ENCODE data around the gene PSME1.

The PSME1 gene

DNA sequence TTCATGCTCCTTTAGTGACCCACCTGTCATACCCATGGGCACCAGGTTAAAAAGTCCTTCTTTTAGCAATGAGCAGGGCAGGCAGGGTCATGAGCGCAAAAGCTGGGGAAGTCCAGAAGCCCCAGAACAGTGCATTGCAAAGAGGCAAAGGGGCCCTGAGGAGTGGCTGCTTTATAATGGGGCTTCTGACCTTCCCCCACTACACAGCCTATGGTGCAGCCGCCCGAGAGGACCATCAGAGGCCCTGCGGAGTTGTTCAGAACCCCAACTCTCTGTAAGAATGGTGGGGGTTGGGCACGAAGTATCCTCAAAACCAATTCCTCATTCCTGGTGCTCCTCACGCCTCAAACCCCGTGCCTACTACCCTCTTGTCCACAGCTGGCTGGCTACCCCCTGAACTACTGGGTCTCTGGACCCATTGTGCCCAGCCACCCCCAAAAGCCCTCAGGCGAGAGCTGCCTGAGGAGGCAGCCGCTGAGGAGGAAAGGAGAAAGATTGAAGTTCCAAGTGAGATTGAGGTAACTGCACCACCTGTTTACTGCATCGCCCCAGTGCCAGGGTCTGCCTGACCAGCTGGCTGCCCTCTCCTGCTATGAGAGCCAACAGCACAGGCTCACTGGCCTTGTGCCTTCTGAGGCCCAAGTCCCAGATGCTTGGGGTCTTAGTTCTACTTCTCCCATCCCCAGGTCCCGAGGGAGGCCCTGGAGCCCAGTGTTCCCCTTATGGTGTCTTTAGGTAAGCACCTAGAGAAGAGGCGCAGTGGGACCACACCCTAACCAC, 42.6 kb downstream of the PSME1 start:
- no peak for DNase-seq (ENCODE audit: low spot score)
- TF ChIP-seq, protein P1, sequence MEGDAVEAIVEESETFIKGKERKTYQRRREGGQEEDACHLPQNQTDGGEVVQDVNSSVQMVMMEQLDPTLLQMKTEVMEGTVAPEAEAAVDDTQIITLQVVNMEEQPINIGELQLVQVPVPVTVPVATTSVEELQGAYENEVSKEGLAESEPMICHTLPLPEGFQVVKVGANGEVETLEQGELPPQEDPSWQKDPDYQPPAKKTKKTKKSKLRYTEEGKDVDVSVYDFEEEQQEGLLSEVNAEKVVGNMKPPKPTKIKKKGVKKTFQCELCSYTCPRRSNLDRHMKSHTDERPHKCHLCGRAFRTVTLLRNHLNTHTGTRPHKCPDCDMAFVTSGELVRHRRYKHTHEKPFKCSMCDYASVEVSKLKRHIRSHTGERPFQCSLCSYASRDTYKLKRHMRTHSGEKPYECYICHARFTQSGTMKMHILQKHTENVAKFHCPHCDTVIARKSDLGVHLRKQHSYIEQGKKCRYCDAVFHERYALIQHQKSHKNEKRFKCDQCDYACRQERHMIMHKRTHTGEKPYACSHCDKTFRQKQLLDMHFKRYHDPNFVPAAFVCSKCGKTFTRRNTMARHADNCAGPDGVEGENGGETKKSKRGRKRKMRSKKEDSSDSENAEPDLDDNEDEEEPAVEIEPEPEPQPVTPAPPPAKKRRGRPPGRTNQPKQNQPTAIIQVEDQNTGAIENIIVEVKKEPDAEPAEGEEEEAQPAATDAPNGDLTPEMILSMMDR (IDR thresholded peaks at IDR 0.05; ENCODE audit: extremely low read depth, missing control alignments): no peak

DNA sequence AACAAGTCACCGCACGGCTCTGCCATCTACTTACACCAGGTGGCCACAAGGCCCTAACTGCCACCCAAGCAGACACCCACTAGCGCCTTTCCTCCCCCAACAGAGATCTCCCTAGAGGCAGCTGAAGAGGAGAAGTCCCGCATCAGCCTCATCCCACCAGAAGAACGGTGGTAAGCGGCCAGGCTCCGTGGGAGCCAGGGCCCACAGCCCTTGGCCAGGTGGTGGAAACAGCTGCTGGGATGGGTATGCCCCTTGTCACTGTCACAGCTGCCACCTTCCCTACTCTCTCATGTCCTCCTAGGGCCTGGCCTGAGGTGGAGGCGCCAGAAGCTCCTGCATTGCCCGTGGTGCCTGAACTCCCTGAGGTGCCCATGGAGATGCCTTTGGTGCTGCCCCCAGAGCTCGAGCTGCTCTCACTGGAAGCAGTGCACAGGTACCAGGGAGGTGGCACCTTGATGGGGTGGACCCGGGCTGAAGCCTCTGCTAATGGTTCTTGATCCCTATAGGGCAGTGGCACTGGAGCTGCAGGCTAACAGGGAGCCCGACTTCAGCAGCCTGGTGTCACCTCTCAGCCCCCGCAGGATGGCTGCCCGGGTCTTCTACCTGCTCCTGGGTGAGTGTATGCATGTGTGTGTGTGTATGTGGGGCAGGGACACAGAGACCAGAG, 43.4 kb downstream of the PSME1 start:
- no peak for DNase-seq (ENCODE audit: low spot score)
- TF ChIP-seq, protein P1 (IDR thresholded peaks at IDR 0.05; ENCODE audit: extremely low read depth, missing control alignments): no peak

DNA sequence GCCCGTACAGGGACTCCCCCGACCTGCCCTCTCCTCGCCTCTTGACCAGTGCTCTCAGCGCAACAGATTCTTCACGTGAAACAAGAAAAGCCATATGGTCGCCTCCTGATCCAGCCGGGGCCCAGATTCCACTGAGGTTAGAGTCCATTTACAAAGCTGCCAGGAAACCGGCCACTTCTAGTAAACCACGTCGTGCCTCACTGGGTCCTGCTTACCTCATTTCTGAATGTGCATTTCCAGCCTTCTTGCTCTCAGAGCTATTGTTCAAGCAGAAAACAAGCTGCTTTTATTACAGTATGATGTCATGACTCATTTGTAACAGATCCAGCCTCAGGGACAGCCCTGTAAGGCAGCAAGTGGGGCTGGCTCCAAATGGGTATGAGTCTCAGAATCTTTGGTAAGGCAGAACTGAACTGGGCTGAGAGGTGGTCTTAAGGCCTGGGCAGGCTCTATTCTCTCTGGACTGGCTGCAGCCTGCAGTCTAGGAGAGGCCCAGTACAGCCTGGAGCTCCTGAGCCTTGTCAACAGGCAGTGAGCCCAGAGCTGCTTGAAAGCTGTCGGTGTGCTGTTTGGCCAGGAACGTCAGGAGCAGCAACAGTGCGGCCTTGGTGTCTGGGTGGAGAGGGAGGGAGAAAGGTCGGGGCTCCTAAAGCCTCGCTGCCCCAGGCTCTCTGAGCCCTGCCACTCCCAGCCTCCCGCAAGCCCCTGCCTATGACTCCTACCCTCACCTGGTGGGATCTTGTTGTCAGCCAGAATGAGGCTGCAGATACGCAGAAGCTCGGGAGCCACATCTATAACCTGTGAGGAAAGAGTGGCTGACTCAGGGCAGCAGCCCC, 44.2 kb downstream of the PSME1 start:
- TF ChIP-seq, protein P1 (IDR thresholded peaks at IDR 0.05; ENCODE audit: extremely low read depth, missing control alignments): no peak
- DNase-seq (ENCODE audit: low spot score): no peak

DNA sequence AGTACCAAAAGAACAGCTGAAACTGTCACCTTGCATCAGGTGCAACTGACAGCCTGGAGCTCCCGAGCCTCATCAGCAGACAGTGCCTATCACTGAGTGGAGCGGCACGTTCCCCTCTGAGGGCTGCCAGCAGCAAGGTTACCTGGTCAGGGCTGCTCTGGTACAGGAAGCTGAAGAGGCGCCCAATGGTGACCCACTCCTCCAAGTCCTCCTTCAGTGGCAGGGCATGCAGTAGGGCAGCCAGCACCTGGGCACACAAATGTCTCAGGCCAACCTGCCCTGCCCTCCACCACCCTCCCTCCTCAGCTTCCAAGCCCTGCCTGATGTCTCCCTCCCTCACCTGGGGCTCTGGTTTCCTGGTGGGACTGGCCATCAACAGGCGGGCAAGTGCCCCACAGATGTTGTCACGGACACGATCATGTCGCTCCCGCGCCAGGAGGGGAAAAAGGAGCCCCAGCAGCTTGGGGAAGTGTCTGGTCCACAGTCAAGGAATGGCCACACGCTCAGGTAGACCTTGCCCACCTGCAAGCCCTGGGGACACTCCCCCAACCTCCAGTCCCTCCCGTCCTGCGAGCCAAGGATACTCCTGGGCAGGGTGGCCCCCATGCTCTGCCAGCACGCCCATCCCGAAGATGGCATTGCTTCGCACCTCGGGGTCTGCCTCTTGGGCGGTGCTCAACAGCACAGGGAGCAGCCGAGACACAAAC, 45.5 kb downstream of the PSME1 start:
- TF ChIP-seq, protein P1 (IDR thresholded peaks at IDR 0.05; ENCODE audit: extremely low read depth, missing control alignments): no peak
- DNase-seq (ENCODE audit: low spot score): no peak

DNA sequence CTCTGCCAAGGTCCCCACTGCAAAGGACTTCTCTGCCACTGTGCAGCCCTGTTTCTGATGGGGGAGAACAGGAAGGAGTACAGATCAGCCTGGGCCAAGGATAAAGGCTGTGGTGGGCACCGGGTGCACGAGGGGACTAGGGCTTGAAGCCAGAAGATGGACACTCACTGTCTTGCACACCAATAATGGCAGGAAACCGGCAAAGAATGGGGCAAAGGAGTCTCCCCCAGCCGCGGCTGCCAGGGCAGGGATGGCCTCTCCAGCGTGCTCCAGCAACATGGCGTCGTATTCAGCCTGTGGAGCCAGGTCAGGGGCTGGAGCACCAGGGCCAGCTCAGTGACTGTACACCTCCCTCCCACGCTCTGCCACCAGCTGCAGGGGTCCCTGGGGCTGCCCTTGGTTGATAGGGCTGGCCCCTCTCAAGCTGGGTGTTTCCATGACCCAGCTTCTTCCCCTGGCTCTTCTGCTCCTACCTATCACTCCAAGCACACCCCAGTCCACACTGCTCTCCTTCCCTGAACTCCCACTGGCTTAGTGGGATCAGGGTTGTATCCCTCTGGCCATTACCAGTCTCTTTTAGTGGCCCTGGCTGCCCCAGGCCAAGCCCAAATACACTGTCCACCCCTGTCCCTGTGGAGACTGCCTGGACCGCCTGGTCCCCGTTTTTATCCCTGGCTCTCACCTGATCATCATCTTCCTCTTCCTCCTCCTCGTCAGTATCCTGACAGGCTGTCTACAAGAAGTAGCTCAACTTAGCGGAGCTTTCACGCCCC, 46.3 kb downstream of the PSME1 start:
- TF ChIP-seq, protein P1 (IDR thresholded peaks at IDR 0.05; ENCODE audit: extremely low read depth, missing control alignments): no peak
- DNase-seq (ENCODE audit: low spot score): no peak

DNA sequence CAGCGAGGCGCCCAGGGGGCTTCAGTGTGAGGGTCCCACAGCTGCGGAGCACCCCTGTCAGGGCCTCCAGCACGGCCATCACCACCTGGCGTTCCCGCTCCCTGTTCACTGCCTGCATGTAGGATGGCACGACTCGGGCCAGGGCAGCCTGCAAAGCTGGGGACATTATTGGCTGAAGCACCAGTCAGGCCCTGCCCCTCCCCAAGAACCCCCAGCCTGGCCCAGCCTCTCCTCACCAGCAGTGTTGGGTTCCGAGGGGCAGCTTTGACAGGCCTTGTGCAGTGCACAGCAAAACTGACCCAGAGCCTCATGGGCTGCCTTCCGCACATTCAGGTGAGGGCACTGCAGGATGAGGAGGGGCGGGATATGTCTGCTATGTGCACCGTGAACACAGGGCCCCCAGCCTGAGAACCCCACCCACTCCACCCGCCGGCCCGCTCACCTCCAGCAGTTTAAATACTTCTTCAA, 47.1 kb downstream of the PSME1 start:
- TF ChIP-seq, protein P1 (IDR thresholded peaks at IDR 0.05; ENCODE audit: extremely low read depth, missing control alignments): no peak
- no peak for DNase-seq (ENCODE audit: low spot score)

Measured in GM20000 (cell line).